Neuron (in vitro differentiated cells): ENCODE data around the gene RBMS3.

Experiments
- H2AFZ ChIP-seq: one replicate; pipeline ENCODE4 v1.6.1; 2013; ENCODE audit warnings: low read depth, mild to moderate bottlenecking, inconsistent platforms, low read length, moderate library complexity
- H3K27me3 ChIP-seq: one replicate; pipeline ENCODE4 v1.6.1; 2013; ENCODE audit warnings: low read length; ENCODE audit not compliant: insufficient read depth
- H3K36me3 ChIP-seq: one replicate; pipeline ENCODE4 v1.6.1; 2013; ENCODE audit warnings: low read length; ENCODE audit not compliant: insufficient read depth
- H3K4me1 ChIP-seq: one replicate; pipeline ENCODE4 v1.6.1; 2013; ENCODE audit warnings: low read length; ENCODE audit not compliant: insufficient read depth
- H3K4me3 ChIP-seq: 2 replicates; pipeline ENCODE4 v1.5.1; 2013; ENCODE audit warnings: mild to moderate bottlenecking, low read length, moderate library complexity
- H3K9me3 ChIP-seq: one replicate; pipeline ENCODE4 v1.6.1; 2013; ENCODE audit warnings: low read length

The RBMS3 gene

GRCh38 chr3:29370021-29370420 lies 89.2 kb downstream of the RBMS3 start:
- no peaks in the 10 kb centered on the region for H3K9me3 ChIP-seq
- no peaks in the 10 kb centered on the region for H3K27me3 ChIP-seq
- H3K4me1 ChIP-seq = no peaks in the 10 kb centered on the region
- no peak overlapping the region for H2AFZ ChIP-seq
- no peaks in the 10 kb centered on the region for H3K36me3 ChIP-seq
- H3K4me3 ChIP-seq = no peak overlapping the region

- H2AFZ ChIP-seq = no peak overlapping the region
- no peaks in the 10 kb centered on the region for H3K36me3 ChIP-seq
- H3K27me3 ChIP-seq = no peaks in the 10 kb centered on the region
- no peak overlapping the region for H3K4me3 ChIP-seq
- H3K4me1 ChIP-seq = no peaks in the 10 kb centered on the region
- H3K9me3 ChIP-seq = no peaks in the 10 kb centered on the region
Observed at GRCh38 chr3:29370476-29371420, 89.9 kb downstream of the RBMS3 start.

- Histone ChIP-seq H3K9me3 (no peaks in the 10 kb centered on the region), H3K36me3 (no peaks in the 10 kb centered on the region), H2AFZ (no peak overlapping the region), H3K4me1 (no peaks in the 10 kb centered on the region), H3K27me3 (no peaks in the 10 kb centered on the region), H3K4me3 (no peak overlapping the region)
Observed at GRCh38 chr3:29373131-29373680, 92.3 kb downstream of the RBMS3 start.

- Histone ChIP-seq H3K36me3 (no peaks in the 10 kb centered on the region), H3K27me3 (no peaks in the 10 kb centered on the region), H2AFZ (no peak overlapping the region), H3K4me1 (no peaks in the 10 kb centered on the region), H3K9me3 (no peaks in the 10 kb centered on the region), H3K4me3 (no peak overlapping the region)
Observed at GRCh38 chr3:29374226-29374625, 93.4 kb downstream of the RBMS3 start.

- H3K9me3 ChIP-seq = no peaks in the 10 kb centered on the region
- no peak overlapping the region for H3K4me3 ChIP-seq
- H3K36me3 ChIP-seq = no peaks in the 10 kb centered on the region
- H3K4me1 ChIP-seq = no peaks in the 10 kb centered on the region
- H3K27me3 ChIP-seq = no peaks in the 10 kb centered on the region
- H2AFZ ChIP-seq = no peak overlapping the region
Observed at GRCh38 chr3:29379097-29379496, 98.2 kb downstream of the RBMS3 start.

GRCh38 chr3:29381595-29381994 lies 100.7 kb downstream of the RBMS3 start:
- Histone ChIP-seq H3K4me1 (no peaks in the 10 kb centered on the region), H2AFZ (no peak overlapping the region), H3K36me3 (no peaks in the 10 kb centered on the region), H3K9me3 (no peaks in the 10 kb centered on the region), H3K4me3 (no peak overlapping the region), H3K27me3 (no peaks in the 10 kb centered on the region)

- H3K4me3 ChIP-seq = no peak overlapping the region
- no peaks in the 10 kb centered on the region for H3K27me3 ChIP-seq
- H3K4me1 ChIP-seq = no peaks in the 10 kb centered on the region
- no peak overlapping the region for H2AFZ ChIP-seq
- H3K9me3 ChIP-seq = no peaks in the 10 kb centered on the region
- no peaks in the 10 kb centered on the region for H3K36me3 ChIP-seq
Observed at GRCh38 chr3:29382409-29382808, 101.5 kb downstream of the RBMS3 start.

GRCh38 chr3:29382845-29383244 lies 102.0 kb downstream of the RBMS3 start:
- Histone ChIP-seq H3K9me3 (no peaks in the 10 kb centered on the region), H3K4me3 (no peak overlapping the region), H3K36me3 (no peaks in the 10 kb centered on the region), H2AFZ (no peak overlapping the region), H3K4me1 (no peaks in the 10 kb centered on the region), H3K27me3 (no peaks in the 10 kb centered on the region)

GRCh38 chr3:29384640-29385039 lies 103.8 kb downstream of the RBMS3 start:
- Histone ChIP-seq H3K4me3 (no peak overlapping the region), H2AFZ (no peak overlapping the region), H3K9me3 (no peaks in the 10 kb centered on the region), H3K4me1 (no peaks in the 10 kb centered on the region), H3K36me3 (no peaks in the 10 kb centered on the region), H3K27me3 (no peaks in the 10 kb centered on the region)

GRCh38 chr3:29385046-29385830 lies 104.4 kb downstream of the RBMS3 start:
- H3K36me3 ChIP-seq = no peaks in the 10 kb centered on the region
- H3K4me3 ChIP-seq = no peak overlapping the region
- H3K4me1 ChIP-seq = no peaks in the 10 kb centered on the region
- H2AFZ ChIP-seq = no peak overlapping the region
- H3K9me3 ChIP-seq = no peaks in the 10 kb centered on the region
- no peaks in the 10 kb centered on the region for H3K27me3 ChIP-seq

GRCh38 chr3:29389362-29389761 lies 108.5 kb downstream of the RBMS3 start:
- Histone ChIP-seq H3K9me3 (no peaks in the 10 kb centered on the region), H3K4me1 (no peaks in the 10 kb centered on the region), H2AFZ (no peak overlapping the region), H3K36me3 (no peaks in the 10 kb centered on the region), H3K27me3 (no peaks in the 10 kb centered on the region), H3K4me3 (no peak overlapping the region)

GRCh38 chr3:29392625-29393388 lies 111.9 kb downstream of the RBMS3 start:
- H3K4me3 ChIP-seq = no peak overlapping the region
- no peaks in the 10 kb centered on the region for H3K9me3 ChIP-seq
- no peaks in the 10 kb centered on the region for H3K27me3 ChIP-seq
- no peaks in the 10 kb centered on the region for H3K4me1 ChIP-seq
- H2AFZ ChIP-seq = no peak overlapping the region
- no peaks in the 10 kb centered on the region for H3K36me3 ChIP-seq
